ENCODE measurements around the gene SARDH. TPM values are rescaled to one million over a fixed set of nuclear protein-coding genes. Genes with fewer than 3 reads are reported as not detected.
A peak's percentile ranks its signal among the peaks of the same experiment; 100 is the strongest.

The SARDH gene
- total RNA-seq, 3 donors from 2014 or later, result 0.23 to 2.1 (median 0.46) TPM

DNA sequence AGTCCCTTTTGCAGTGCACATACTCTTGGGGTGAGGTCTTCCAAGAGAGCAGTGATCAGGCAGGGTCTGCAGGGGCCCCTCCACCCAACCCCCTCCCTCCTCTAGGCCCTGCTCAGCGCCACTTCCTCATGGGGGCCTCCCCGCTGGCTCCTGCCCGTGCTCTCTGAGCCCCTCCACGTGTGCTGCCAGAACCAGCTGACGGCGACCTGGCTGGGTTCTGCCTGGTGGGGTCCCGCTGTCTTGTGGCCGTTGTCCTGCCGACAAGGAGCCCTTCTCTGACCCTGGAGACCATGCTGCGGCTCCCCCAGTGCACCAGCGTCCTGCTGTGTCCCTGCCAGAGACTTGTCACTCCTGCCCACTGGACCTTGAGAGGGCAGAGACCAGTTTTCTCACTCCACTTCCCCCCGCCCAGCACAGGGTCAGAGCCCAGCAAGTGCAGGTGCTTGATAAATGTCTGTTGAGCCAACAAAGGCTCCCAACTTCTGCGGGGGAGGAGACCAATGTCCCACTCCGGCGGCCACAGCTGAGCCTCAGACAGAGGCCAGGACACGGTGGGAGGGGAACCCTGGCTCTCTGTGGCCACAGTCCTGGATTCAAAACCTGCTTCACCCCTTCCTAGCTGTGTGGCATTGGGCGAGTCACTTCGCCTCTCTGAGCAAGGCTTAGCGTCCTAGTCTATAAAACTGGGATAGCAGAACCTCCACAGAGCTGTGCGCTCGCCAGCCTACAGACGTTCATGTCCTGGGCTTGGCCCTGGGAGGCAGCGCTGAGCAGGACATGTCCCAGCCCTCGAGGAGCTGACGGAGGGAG lies 24.8 kb downstream of the SARDH start:
- Histone ChIP-seq H3K4me3 (no peak overlapping the region), H3K36me3 (ENCODE audit: low read depth) (no peaks in the 10 kb centered on the region), H3K9me3 (no peaks in the 10 kb centered on the region), H3K4me1 (ENCODE audit: low read depth) (no peaks in the 10 kb centered on the region)
- intact Hi-C loops (cut with DNase I, micrococcal nuclease), result no loop called here
- ATAC-seq, result no peak
- TF ChIP-seq, protein P1, sequence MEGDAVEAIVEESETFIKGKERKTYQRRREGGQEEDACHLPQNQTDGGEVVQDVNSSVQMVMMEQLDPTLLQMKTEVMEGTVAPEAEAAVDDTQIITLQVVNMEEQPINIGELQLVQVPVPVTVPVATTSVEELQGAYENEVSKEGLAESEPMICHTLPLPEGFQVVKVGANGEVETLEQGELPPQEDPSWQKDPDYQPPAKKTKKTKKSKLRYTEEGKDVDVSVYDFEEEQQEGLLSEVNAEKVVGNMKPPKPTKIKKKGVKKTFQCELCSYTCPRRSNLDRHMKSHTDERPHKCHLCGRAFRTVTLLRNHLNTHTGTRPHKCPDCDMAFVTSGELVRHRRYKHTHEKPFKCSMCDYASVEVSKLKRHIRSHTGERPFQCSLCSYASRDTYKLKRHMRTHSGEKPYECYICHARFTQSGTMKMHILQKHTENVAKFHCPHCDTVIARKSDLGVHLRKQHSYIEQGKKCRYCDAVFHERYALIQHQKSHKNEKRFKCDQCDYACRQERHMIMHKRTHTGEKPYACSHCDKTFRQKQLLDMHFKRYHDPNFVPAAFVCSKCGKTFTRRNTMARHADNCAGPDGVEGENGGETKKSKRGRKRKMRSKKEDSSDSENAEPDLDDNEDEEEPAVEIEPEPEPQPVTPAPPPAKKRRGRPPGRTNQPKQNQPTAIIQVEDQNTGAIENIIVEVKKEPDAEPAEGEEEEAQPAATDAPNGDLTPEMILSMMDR (IDR thresholded peaks at IDR 0.05), result no peak
- DNase-seq, result no peak

DNA sequence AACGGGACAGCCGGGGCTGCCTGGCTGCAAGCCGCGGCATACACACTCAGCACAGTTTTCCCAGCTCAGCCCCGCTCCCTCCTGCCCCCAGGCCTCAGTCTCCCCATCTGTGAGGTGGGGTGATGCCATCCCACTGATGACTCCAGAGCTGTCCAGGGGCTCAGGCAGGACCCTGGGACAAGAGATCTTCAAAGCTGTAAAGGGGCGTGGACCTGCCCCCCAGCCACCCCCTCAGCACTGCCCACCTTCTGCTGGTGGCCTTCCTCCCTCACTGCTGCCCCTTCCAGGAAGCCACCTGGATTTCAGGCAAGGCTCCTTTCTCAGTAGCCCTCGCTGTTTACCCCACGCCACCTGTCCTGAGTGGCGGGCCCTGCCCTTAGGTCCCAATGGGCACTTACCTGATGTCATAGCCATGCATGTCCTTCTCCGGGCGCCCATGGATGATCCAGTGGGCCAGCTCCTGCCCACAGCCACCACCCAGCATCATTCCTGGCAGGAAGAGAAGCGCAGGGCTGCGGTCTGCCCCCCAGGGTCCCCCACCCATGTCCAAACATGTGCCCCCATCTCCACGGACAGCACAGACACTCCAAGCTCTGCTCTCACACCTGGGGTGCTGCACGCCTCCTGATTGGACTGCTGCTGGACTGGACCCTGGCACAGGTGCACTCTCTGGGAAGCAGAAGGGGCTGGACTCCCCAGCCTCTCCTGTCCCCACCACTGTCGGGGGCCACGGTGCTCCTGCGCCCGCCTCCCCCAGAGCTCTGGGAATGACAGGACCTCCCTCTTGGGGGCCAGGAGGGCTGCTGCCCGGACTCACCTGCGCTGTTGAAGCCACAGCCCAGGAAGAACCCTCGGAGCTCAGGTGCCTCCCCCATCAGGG lies 25.7 kb downstream of the SARDH start:
- Histone ChIP-seq H3K9me3 (no peaks in the 10 kb centered on the region), H3K36me3 (ENCODE audit: low read depth) (no peaks in the 10 kb centered on the region), H3K4me1 (ENCODE audit: low read depth) (no peaks in the 10 kb centered on the region), H3K4me3 (no peak overlapping the region)
- ATAC-seq (no peak), DNase-seq (no peak)
- TF ChIP-seq, protein P1 (IDR thresholded peaks at IDR 0.05), result no peak
- intact Hi-C loops (cut with DNase I, micrococcal nuclease), result no loop called here

DNA sequence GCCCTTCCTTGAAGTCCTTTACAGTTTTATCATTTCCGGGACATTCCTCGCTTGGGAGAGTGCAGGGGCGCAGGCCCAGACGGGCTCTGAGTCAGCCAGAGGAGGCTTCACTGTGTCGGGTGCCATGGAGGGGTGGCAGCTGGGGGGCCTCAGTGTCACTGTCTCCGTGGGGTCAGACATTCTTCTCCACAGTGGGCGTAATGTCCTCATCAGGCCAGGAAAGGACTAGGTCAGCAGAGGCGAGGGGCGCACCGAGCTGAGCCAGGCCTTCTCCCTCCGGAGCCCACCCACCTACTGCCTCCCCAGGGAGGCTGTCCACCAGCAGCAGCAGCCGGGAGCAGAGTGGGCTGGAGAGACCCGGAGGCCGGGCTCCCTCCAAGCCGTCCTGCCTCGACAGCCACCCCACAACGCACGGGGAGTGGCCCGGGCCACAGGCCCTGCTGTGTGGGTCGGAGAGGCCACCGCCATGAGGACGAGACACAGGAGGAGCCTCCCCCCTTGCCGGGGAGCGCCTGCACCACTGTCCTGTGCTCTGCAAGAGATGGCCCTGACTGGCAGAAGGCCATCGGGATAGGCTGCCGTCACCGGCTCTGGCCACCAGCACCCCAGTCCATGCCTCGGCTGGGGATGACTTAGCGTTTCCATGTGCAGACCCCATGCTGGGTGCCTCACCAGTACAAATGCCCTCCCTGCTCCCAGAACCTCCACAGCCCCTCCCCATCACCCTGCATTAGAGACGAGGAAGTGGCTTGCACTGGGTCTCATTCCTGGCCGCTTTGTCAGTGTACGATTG lies 26.5 kb downstream of the SARDH start:
- TF ChIP-seq, protein P1 (IDR thresholded peaks at IDR 0.05), result no peak
- Histone ChIP-seq H3K4me1 (ENCODE audit: low read depth) (no peaks in the 10 kb centered on the region), H3K4me3 (no peak overlapping the region), H3K9me3 (no peaks in the 10 kb centered on the region), H3K36me3 (ENCODE audit: low read depth) (no peaks in the 10 kb centered on the region)
- no peak for ATAC-seq
- intact Hi-C loops (cut with DNase I, micrococcal nuclease), result no loop called here
- no peak for DNase-seq

DNA sequence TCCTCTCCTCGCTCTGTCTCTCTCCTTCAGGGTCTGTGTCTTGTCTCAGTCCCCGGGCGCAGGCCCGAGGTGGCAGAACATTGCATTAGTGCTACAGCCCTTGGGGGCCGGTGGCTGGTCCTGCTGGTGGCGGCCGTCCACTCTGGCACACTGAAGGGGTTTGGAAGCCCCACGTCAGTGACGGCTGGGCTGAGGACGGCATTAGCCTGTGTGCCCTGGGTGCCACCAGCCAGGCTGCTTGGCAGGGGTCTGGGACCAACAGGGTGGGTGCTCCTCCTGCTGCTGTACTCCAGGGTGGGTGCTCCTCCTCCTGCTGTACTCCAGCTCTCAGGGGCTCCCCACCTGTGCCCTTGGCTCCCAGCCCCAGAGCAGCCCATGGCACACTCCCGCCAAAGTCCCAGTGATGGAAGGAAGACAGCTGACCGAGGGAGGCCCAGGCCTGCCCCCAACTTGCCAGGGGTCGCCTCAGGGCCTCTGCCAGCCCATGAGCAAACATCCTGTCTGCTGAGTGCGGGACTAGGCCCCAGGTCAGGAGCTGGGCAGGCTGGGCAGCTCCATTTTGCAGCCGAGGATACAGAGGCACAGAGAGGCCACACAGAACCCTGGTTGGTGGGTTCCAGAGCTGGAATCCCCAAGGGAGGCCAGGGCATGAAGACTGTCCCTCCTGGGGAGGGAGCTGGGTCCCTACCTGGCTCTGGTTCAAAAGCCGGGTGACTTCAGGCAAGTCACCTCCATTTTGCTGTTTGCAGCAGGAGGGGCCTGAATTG lies 27.3 kb downstream of the SARDH start:
- no peaks in the 10 kb centered on the region for H3K36me3 ChIP-seq (ENCODE audit: low read depth)
- ATAC-seq, result no peak
- no peak overlapping the region for H3K4me3 ChIP-seq
- no peaks in the 10 kb centered on the region for H3K9me3 ChIP-seq
- peak in 2 of 3 donors; percentile 10 to 24 for DNase-seq
- TF ChIP-seq, protein P1 (IDR thresholded peaks at IDR 0.05), result no peak
- no peaks in the 10 kb centered on the region for H3K4me1 ChIP-seq (ENCODE audit: low read depth)
- intact Hi-C loops (cut with DNase I, micrococcal nuclease), result no loop called here
